ENCODE results near the gene HNF1B. TPM values are rescaled to one million over a fixed set of nuclear protein-coding genes. Genes with fewer than 3 reads are reported as not detected.

Gene HNF1B
- total RNA-seq, 2 experiments from 2014 or later: not detected

- no peaks in the 10 kb centered on the region for H3K4me1 ChIP-seq (ENCODE audit: insufficient read depth, low read length, poor library complexity, severe bottlenecking)
- H3K4me2 ChIP-seq (ENCODE audit: low read length): no peak overlapping the region
- BruUV-seq (replicated peaks): no TSS peak
- no peak overlapping the region for H2AFZ ChIP-seq (ENCODE audit: low read length)
- no peak for TF ChIP-seq CTCF (conservative IDR thresholded peaks at IDR 0.05; ENCODE audit: low read length)
- no peak for TF ChIP-seq EZH2phosphoT487 (IDR thresholded peaks at IDR 0.05; ENCODE audit: borderline replicate concordance, low read depth, low read length)
- intact Hi-C loops (cut with micrococcal nuclease; ENCODE audit: unreplicated experiment): no loop called here
- no peak overlapping the region for H3K27ac ChIP-seq (ENCODE audit: low read depth, low read length, poor library complexity, severe bottlenecking)
- ChIA-PET POLR2A (no interaction called here), CTCF (ENCODE audit: unreplicated experiment) (no interaction called here)
- H3K4me3 ChIP-seq (ENCODE audit: low read depth, low read length, poor library complexity, severe bottlenecking): no peak overlapping the region
- no peaks in the 10 kb centered on the region for H3K9me3 ChIP-seq (ENCODE audit: low read length)
- H4K20me1 ChIP-seq (ENCODE audit: insufficient read depth, low read length): no peaks in the 10 kb centered on the region
- no peaks in the 10 kb centered on the region for H3K9me2 ChIP-seq (ENCODE audit: insufficient read depth, low read length)
- H3K36me3 ChIP-seq (ENCODE audit: insufficient read depth, low read length): no peaks in the 10 kb centered on the region
- H3K79me2 ChIP-seq (ENCODE audit: insufficient read depth, low read depth, low read length): no peaks in the 10 kb centered on the region
- no peak for DNase-seq (ENCODE audit: low spot score)
Measured at GRCh38 chr17:37789021-37789565, 44.2 kb upstream of the HNF1B start.

- Histone ChIP-seq H3K27ac (ENCODE audit: low read depth, low read length, poor library complexity, severe bottlenecking) (no peak overlapping the region), H3K4me2 (ENCODE audit: low read length) (no peak overlapping the region), H3K36me3 (ENCODE audit: insufficient read depth, low read length) (no peaks in the 10 kb centered on the region), H3K9me2 (ENCODE audit: insufficient read depth, low read length) (no peaks in the 10 kb centered on the region), H4K20me1 (ENCODE audit: insufficient read depth, low read length) (no peaks in the 10 kb centered on the region), H2AFZ (ENCODE audit: low read length) (no peak overlapping the region), H3K4me1 (ENCODE audit: insufficient read depth, low read length, poor library complexity, severe bottlenecking) (no peaks in the 10 kb centered on the region), H3K79me2 (ENCODE audit: insufficient read depth, low read depth, low read length) (no peaks in the 10 kb centered on the region), H3K4me3 (ENCODE audit: low read depth, low read length, poor library complexity, severe bottlenecking) (no peak overlapping the region), H3K9me3 (ENCODE audit: low read length) (no peaks in the 10 kb centered on the region)
- TF ChIP-seq CTCF (conservative IDR thresholded peaks at IDR 0.05; ENCODE audit: low read length) (no peak), EZH2phosphoT487 (IDR thresholded peaks at IDR 0.05; ENCODE audit: borderline replicate concordance, low read depth, low read length) (no peak)
- no peak for DNase-seq (ENCODE audit: low spot score)
- BruUV-seq (replicated peaks): no TSS peak
- ChIA-PET CTCF (ENCODE audit: unreplicated experiment) (no interaction called here), POLR2A (no interaction called here)
- intact Hi-C loops (cut with micrococcal nuclease; ENCODE audit: unreplicated experiment): no loop called here
Measured at GRCh38 chr17:37788526-37788925, 43.7 kb upstream of the HNF1B start.

GRCh38 chr17:37787055-37787757 is 42.3 kb upstream of the HNF1B start:
- no TSS peak for BruUV-seq (replicated peaks)
- no peaks in the 10 kb centered on the region for H4K20me1 ChIP-seq (ENCODE audit: insufficient read depth, low read length)
- intact Hi-C loops (cut with micrococcal nuclease; ENCODE audit: unreplicated experiment): no loop called here
- H3K4me2 ChIP-seq (ENCODE audit: low read length): no peak overlapping the region
- ChIA-PET CTCF (ENCODE audit: unreplicated experiment) (interaction anchor here (0.6 kb wide), 1 partner anchor 162 kb away, joined by 3 read pairs; no protein-coding TSS in a partner anchor), POLR2A (no interaction called here)
- H3K9me3 ChIP-seq (ENCODE audit: low read length): no peaks in the 10 kb centered on the region
- no peak overlapping the region for H3K4me3 ChIP-seq (ENCODE audit: low read depth, low read length, poor library complexity, severe bottlenecking)
- H3K4me1 ChIP-seq (ENCODE audit: insufficient read depth, low read length, poor library complexity, severe bottlenecking): peaks cover 6% of the 10 kb centered on the region
- H3K9me2 ChIP-seq (ENCODE audit: insufficient read depth, low read length): no peaks in the 10 kb centered on the region
- TF ChIP-seq CTCF (conservative IDR thresholded peaks at IDR 0.05; ENCODE audit: low read length): no peak
- no peak for TF ChIP-seq EZH2phosphoT487 (IDR thresholded peaks at IDR 0.05; ENCODE audit: borderline replicate concordance, low read depth, low read length)
- H3K27ac ChIP-seq (ENCODE audit: low read depth, low read length, poor library complexity, severe bottlenecking): no peak overlapping the region
- no peaks in the 10 kb centered on the region for H3K36me3 ChIP-seq (ENCODE audit: insufficient read depth, low read length)
- H2AFZ ChIP-seq (ENCODE audit: low read length): no peak overlapping the region
- no peak for DNase-seq (ENCODE audit: low spot score)
- H3K79me2 ChIP-seq (ENCODE audit: insufficient read depth, low read depth, low read length): no peaks in the 10 kb centered on the region
